GM13976 (cell line): Measurements from ENCODE around the gene PFN1.

Experiments
- DNase-seq: peaks from one replicate; pipeline ENCODE4 v3.0.0; 2012; ENCODE audit warnings: low spot score
- CTCF ChIP-seq: IDR thresholded peaks from 2 replicates; pipeline ENCODE4 v1.5.1; 2012; ENCODE audit warnings: borderline replicate concordance, mild to moderate bottlenecking; ENCODE audit not compliant: insufficient read depth; ENCODE audit errors: extremely low read depth, missing control alignments, control extremely low read depth
- in situ Hi-C: fragments of 300-500 bp; cut with MboI; formaldehyde crosslinking; loops from one replicate; pipeline ENCODE4 v1.12.0; 2022; ENCODE audit warnings: low sequenced_read_pairs, mixed read lengths, inconsistent platforms; ENCODE audit not compliant: unreplicated experiment

The PFN1 gene

GRCh38 chr17:4938069-4938491 lies 10.2 kb downstream of the PFN1 start:
- TF ChIP-seq CTCF: no peak
- DNase-seq: no peak
- in situ Hi-C loops: no loop called here

GRCh38 chr17:4937553-4937952 lies 10.8 kb downstream of the PFN1 start:
- TF ChIP-seq CTCF: no peak
- in situ Hi-C loops: no loop called here
- DNase-seq: no peak

GRCh38 chr17:4936436-4936835 lies 11.9 kb downstream of the PFN1 start:
- TF ChIP-seq CTCF: no peak
- no peak for DNase-seq
- in situ Hi-C loops: no loop called here

GRCh38 chr17:4935650-4936049 lies 12.7 kb downstream of the PFN1 start:
- DNase-seq: no peak
- TF ChIP-seq CTCF: no peak
- in situ Hi-C loops: no loop called here

GRCh38 chr17:4934173-4934979 lies 14.0 kb downstream of the PFN1 start:
- peak; percentile 58 for DNase-seq
- TF ChIP-seq CTCF: peak; percentile 29
- in situ Hi-C loops: no loop called here

- TF ChIP-seq CTCF: no peak
- in situ Hi-C loops: no loop called here
- DNase-seq: no peak
Measured at GRCh38 chr17:4933646-4934045, 14.7 kb downstream of the PFN1 start.
